Thoracic aorta (tissue), 2 donors: ENCODE data around the gene MMP20. TPM values are rescaled to one million over a fixed set of nuclear protein-coding genes. Genes with fewer than 3 reads are reported as not detected.

Experiments
- ATAC-seq: fragments of 150-250 bp; one replicate; pipeline ENCODE4 v1.8.0; 2017; ENCODE audit warnings: low read depth; ENCODE audit not compliant: insufficient number of reproducible peaks, low FRiP score
- DNase-seq: peaks from one replicate; pipeline ENCODE4 v3.0.0-alpha.2; 2020; ENCODE audit warnings: low spot score
- H3K27ac ChIP-seq, 2 donors: fragments of 200-600 bp; sonication (generic); 1 replicate in 1 of 2; 2 replicates in 1 of 2; pipeline ENCODE4 v1.5.1; 2016; ENCODE audit warnings: mild to moderate bottlenecking in 2 of 2, moderate library complexity in 2 of 2
- H3K27me3 ChIP-seq: fragments of 200-600 bp; sonication (generic); replicated peaks from 2 replicates; pipeline ENCODE4 v1.6.0; 2016; ENCODE audit warnings: mild to moderate bottlenecking; ENCODE audit not compliant: insufficient read depth
- H3K36me3 ChIP-seq: fragments of 200-600 bp; sonication (generic); one replicate; pipeline ENCODE4 v1.5.1; 2016
- H3K4me1 ChIP-seq, 2 donors: fragments of 200-600 bp; sonication (generic); 1 replicate in 1 of 2; 2 replicates in 1 of 2; pipeline versions ENCODE4 v1.5.1 to v1.6.0; 2016; ENCODE audit warnings: low read depth in 2 of 2, mild to moderate bottlenecking in 1 of 2; ENCODE audit not compliant: control insufficient read depth in 1 of 2
- H3K4me3 ChIP-seq: fragments of 200-600 bp; sonication (generic); 2 replicates; pipeline ENCODE4 v1.5.1; 2016; ENCODE audit warnings: mild to moderate bottlenecking
- H3K9me3 ChIP-seq: fragments of 200-600 bp; sonication (generic); 2 replicates; pipeline ENCODE4 v1.5.1; 2016
- total RNA-seq, 2 donors: library from RNA; depleted of rRNA; stranded (reverse); fragments of >200 nt; gene quantifications; one replicate each; pipeline versions ENCODE4 v1.1.0 to v1.2.3, GENCODE V29; 2016
- TF ChIP-seq, protein P1 (sequence below): fragments of 200-600 bp; sonication (generic); IDR thresholded peaks from one replicate; pipeline ENCODE4 v1.5.1; 2019; ENCODE audit warnings: antibody characterized with exemption

The MMP20 gene
- total RNA-seq, 2 donors from 2014 or later: not detected

- peaks cover 2 to 23% of the 10 kb centered on the region in 2 donors for H3K4me1 ChIP-seq
- H3K4me3 ChIP-seq: no peak overlapping the region
- TF ChIP-seq, protein P1, sequence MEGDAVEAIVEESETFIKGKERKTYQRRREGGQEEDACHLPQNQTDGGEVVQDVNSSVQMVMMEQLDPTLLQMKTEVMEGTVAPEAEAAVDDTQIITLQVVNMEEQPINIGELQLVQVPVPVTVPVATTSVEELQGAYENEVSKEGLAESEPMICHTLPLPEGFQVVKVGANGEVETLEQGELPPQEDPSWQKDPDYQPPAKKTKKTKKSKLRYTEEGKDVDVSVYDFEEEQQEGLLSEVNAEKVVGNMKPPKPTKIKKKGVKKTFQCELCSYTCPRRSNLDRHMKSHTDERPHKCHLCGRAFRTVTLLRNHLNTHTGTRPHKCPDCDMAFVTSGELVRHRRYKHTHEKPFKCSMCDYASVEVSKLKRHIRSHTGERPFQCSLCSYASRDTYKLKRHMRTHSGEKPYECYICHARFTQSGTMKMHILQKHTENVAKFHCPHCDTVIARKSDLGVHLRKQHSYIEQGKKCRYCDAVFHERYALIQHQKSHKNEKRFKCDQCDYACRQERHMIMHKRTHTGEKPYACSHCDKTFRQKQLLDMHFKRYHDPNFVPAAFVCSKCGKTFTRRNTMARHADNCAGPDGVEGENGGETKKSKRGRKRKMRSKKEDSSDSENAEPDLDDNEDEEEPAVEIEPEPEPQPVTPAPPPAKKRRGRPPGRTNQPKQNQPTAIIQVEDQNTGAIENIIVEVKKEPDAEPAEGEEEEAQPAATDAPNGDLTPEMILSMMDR: no peak
- no peak for DNase-seq
- no peaks in the 10 kb centered on the region for H3K9me3 ChIP-seq
- H3K27ac ChIP-seq: no peak overlapping the region
- no peaks in the 10 kb centered on the region for H3K36me3 ChIP-seq
- ATAC-seq: no peak
- H3K27me3 ChIP-seq: no peaks in the 10 kb centered on the region
Observed at GRCh38 chr11:102617466-102618008, 7.6 kb downstream of the MMP20 start.

GRCh38 chr11:102615894-102616432 is 9.2 kb downstream of the MMP20 start:
- peaks cover 0 to 17% of the 10 kb centered on the region in 2 donors for H3K4me1 ChIP-seq
- H3K36me3 ChIP-seq: no peaks in the 10 kb centered on the region
- DNase-seq: no peak
- no peak for ATAC-seq
- TF ChIP-seq, protein P1: no peak
- no peaks in the 10 kb centered on the region for H3K9me3 ChIP-seq
- H3K27ac ChIP-seq: no peak overlapping the region
- no peak overlapping the region for H3K4me3 ChIP-seq
- no peaks in the 10 kb centered on the region for H3K27me3 ChIP-seq

DNA sequence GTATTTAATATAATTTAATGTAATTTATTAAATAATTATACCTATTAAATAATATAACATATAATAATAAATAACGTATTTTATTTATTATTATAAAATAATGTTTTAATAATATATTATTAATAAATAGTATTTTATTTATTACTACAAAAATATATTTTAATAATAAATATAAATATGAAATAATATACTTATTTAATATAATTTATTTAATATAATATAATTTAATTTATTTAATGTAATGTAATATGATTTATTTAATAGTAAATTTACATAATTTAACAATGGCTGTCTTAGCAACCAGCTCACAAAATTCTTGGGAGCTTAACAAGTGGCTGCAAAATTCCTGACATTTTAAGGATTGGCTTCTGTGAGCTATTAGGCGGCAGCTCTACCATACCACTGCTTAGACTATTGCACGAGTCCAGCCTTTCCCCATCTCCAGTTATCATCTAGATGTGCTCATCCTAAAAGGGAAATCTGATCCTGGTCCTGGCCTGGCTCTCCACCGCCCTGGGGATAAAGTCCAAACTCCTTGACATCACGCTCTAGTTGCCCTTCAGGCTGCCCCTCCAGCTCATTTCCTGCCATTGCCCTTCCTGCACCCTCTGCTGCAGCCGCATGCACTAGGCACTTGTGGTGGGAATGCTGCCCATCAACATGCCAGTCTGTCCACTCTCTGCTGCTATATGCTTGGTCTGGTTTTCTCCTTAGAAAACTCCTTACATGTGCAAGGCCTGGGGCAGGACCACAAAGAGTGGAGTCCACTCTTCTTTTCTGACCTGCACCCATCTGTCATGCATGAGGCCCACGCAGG is 9.8 kb downstream of the MMP20 start:
- no peak overlapping the region for H3K4me3 ChIP-seq
- no peaks in the 10 kb centered on the region for H3K27me3 ChIP-seq
- no peak for ATAC-seq
- no peak overlapping the region for H3K27ac ChIP-seq
- H3K4me1 ChIP-seq: peaks cover 0 to 11% of the 10 kb centered on the region in 2 donors
- no peaks in the 10 kb centered on the region for H3K9me3 ChIP-seq
- no peak for DNase-seq
- TF ChIP-seq, protein P1: no peak
- no peaks in the 10 kb centered on the region for H3K36me3 ChIP-seq

- Histone ChIP-seq H3K4me3 (no peak overlapping the region), H3K27me3 (no peaks in the 10 kb centered on the region), H3K27ac (no peak overlapping the region), H3K4me1 (peaks cover 0 to 5% of the 10 kb centered on the region in 2 donors), H3K9me3 (no peaks in the 10 kb centered on the region), H3K36me3 (no peaks in the 10 kb centered on the region)
- ATAC-seq: no peak
- TF ChIP-seq, protein P1: no peak
- no peak for DNase-seq
Observed at GRCh38 chr11:102614485-102614884, 10.6 kb downstream of the MMP20 start.

DNA sequence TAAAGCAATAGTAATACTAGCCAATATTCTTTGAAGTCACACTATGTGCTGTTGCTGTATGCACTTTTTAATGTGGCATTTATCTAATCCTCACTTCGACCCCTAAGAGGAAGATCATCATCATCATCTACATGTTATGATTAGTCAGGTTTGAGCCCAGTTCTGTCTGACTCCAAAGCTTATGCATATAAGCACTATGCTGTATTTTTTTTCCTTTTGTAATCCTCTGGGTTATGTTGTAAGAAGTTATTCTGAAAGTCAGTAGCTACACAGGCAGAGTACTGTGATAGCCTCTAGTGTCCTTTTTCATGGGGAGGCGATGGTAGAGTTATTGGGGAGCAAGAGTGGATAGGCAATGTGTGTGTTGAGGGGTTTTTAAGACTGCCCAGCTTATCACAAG is 11.1 kb downstream of the MMP20 start:
- ATAC-seq (no peak), DNase-seq (no peak)
- Histone ChIP-seq H3K27me3 (no peaks in the 10 kb centered on the region), H3K4me3 (no peak overlapping the region), H3K27ac (no peak overlapping the region), H3K9me3 (no peaks in the 10 kb centered on the region), H3K36me3 (no peaks in the 10 kb centered on the region), H3K4me1 (peaks cover 0 to 5% of the 10 kb centered on the region in 2 donors)
- TF ChIP-seq, protein P1: no peak
